UCSD-AML1 (cell line): Measurements from ENCODE around the gene COL13A1.

Experiments used
- DNase-seq: peaks from one replicate; lab custom pipeline; 2025; ENCODE audit not compliant: unreplicated experiment; lab: John Stamatoyannopoulos, UW

COL13A1 gene

DNA sequence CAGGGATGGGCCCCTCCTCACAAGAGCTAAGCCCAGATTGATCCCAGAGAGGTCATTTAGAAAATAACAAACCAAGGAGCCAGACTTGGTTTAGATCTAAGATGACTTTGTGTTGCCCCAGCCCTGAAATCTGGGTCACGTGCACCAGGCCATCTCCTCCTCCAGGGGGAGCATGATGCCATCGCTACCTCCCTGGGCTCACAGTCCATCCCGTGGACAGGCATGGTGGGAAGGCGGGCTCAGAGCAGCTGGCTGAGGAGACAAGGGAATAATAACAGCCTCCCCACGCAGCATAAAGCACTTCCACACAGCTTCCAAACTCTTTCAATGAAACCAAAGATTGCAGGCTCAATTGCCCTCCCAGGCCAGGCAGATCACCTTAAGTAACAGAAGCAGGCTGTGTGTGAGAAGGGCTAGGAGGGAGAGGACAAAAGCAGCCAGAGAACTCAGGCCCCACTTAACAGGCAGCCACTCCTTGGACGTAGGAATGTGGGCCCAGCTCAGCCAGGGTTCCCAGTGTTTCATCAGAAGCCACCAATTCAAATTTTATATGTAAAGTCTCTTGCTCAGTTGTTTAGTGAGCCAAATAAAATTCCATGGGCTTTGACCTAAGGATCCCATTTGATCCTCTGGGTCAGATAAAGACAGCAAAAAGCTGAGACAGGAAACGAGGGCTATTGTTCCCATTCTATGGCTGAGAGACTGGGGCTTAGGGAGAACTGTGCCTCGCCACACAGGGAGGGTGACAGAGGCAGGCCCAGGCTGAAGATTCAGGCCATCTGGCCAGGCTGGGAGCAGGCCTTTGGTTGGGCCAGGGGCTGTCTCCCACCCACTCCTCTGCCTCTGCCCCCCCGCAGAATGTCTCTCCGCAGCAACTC is 100.2 kb downstream of the COL13A1 start:
- peak; percentile 26 for DNase-seq

DNA sequence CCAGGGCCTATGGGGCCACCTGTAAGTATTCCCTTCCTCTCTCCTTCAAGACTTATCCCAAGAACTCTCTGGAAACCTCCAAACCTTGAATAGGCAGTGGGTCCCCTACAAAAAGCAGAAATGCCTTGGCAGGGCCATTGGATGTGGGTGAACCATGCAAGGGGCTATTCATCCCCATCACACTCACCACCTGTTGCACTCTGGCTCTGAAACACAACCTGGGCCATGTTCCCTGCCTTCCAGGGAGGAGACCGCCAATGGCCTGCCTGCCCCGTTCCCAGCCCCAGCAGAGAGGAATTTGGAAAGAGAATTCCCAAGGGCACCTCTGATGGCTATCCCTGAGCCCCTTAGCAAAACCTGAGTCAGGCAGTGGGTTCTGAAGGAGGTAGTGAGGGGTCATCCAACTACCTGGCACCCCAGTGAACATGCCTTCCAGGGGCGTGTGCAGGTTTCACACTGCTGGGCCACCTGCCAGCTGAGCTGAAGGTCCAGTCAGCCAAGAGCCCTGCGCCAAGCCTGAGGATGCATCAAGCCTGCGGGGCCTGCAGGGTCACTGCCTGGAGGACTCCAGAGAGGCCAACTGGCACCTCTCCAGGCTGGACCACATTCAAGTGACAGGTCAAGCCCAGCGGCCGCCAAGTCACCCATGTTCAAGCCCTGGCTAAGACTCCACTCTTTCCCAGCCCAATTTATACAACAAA is 101.3 kb downstream of the COL13A1 start:
- no peak for DNase-seq

DNA sequence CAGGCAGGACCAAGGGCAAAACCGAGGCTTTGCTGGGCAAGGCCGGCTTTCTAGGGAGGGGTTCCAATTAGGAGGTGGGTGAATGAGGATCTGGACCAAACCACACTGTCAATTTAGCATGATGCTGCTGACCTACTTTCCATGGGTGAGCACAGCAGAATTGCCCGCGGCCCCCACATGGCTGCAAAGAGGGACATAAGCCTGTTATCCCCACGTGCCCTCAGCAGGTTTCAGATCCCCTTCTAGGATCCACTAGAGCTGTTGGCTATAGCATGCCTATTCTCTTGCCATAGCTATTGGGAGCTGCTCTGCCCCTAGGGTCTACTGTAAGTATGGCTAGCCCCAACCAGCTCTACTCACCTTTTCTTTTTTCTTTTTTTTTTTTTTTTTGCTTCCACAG is 102.8 kb downstream of the COL13A1 start:
- DNase-seq: no peak

DNA sequence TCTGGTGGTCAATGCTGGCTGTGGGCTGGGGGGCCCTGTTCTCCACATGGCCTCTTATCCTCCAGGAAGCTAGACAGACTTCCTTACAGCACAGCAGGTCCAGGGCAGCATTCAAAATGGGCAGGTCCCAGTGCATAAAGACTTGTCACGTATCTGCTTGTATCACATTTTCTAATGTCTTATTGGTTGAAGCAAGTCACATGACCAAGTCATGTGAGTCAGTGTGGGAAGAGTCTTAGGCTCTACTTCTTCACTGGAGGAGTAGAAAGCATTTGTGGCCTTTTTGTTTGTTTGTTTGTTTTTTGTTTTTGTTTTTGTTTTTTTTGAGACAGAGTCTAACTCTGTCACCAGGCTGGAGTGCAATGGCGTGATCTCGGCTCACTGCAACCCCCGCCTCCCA is 104.7 kb downstream of the COL13A1 start:
- no peak for DNase-seq

DNA sequence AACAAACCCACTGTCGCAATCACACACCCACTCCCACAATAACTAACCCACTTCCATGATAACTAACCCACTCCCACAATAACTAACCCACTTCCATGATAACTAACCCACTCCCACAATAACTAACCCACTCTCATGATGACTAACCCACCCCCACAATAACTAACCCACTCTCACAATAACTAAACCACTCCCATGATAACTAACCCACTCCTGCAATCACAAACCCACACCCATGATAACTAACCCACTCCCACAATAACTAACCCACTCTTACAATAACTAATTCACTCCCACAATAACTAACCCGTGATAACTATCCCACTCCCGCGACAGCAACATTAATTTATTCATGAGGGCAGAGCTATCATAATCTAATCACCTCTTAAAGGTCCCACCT is 105.8 kb downstream of the COL13A1 start:
- DNase-seq: no peak

DNA sequence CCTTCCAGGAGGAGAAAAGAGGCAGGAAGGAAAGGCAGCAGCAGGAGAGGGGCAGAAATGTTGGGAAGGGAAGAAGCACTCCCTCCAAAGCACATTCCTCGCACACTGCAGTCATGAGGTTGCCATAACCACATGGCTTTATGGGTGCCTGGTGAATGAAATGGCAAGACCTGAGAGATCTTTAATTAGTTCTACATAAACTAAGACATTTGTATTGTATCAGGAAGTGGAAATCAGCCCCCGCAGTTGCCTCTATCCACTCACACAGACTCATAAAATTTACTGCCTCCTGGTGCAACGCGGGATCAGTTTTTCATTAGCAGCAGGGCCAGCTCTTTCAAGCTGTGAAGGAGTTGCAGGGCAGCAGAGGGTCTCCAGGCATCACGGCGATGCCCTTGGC is 106.4 kb downstream of the COL13A1 start:
- DNase-seq: no peak

DNA sequence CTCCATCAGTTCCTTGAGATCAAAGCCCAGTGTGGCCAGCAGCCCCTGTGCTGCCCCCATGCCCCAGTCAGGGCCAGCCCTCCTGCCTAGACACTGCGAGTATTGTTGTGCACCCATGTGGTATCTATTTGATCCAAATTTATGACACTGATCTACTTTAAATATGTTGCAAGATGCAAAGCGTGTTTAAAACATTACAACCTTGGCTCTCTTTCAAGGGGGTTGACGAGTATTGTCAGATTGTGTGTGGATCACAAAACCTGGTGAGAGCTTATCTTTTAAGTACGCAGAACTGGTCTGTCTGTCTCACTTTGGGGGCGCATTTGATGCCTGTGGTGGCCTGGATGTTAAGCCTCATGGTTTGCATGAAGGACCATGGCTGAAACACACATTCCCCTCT is 108.9 kb downstream of the COL13A1 start:
- no peak for DNase-seq

DNA sequence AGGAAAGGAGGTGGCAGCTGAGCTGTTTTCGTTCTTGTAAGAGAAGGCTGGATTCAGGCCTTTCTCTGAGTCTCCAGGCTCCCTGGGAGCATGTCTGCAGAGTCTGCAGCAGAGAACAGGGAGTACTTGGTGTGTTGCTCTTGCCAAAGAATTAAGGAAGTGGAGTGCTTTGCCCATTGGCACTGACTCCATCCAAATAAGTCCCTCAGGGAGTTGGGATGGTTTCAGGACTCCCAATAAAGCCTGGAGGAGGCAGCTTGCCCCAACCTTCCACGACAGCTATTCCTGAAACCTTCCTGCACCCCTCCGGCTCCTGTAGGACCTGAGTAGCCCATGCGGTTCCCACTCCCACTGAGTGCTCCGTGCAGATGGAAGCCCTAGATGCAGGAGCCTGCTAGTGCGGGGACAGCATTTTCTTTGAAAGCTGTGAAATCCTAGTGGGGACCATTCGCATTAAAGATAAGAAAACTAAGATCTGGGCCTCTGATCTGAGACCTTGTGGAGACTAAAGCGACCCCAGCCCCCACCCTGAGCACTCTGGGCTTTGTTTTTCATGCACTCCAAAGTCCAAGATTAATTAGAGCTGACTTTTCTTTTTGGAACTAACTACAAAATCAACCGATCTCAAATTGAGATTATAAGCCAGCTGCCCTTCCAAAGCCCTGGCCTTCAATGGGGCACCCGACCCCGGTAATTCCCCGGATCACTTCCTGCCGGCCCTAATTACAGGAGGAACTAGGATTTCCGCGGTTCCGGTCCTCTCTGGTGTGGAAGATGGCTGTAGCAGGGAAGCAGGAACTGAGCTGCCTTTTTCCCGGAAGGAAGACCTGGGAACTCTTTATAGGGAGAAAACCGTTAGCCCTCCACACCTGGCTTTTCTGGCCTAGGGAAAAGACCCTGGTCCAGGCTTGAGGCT is 110.2 kb downstream of the COL13A1 start:
- no peak for DNase-seq

DNA sequence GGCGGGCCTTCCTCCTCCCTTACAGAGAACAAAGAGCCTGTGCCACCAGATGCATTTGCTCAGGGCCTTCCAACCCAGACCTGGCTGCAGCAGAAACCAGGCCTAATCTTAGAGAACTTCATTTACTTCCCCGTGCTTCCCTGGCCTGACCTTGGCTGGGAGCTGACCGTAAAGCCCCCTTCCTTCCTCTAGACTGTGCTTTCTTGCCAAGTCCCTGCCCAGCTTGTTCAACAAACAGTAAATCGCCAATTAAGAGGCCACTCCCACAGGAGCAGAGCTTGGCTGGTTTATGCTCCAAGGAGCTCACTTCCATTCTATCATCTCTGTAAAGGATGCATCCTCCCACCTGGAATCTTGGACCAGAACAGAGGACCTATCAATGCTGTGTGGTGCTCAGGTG is 110.9 kb downstream of the COL13A1 start:
- no peak for DNase-seq

DNA sequence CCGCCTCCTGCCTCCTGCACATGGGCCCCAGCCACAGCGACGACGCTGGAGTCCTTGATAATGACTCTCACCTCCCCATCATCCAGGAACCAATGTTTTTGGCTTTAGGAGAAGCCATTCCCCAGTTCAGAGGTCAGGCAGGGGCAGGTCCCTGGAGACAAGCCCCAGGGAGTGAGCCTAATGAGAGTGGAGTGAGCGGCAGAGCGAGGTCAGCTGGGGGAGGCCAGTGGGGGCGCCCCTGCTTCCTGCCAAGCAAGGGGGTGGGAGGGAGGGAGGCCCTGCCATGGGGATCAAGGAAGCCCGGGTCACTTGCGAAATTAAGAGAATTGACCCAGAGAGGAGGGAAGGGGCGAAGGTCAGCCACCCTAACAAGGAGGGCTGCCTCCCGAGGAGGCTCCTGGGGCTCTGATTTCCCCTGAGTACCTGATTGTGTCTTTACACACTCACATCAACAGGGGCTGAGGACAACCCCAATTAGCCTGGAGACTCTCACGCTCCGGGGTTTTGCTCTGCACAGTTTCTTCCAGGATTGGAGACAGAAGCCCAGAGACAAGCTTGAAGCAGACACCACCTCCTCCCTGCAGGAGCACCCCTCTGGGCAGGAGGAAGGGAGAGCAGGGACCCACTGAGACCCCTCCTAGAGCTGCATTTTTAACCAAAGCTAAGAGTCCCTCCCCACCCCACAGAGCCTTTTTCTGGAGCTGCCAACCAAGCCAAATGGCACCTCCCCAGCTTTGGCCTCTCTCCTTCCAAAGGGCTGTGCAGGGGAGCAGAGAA is 112.1 kb downstream of the COL13A1 start:
- DNase-seq: no peak

DNA sequence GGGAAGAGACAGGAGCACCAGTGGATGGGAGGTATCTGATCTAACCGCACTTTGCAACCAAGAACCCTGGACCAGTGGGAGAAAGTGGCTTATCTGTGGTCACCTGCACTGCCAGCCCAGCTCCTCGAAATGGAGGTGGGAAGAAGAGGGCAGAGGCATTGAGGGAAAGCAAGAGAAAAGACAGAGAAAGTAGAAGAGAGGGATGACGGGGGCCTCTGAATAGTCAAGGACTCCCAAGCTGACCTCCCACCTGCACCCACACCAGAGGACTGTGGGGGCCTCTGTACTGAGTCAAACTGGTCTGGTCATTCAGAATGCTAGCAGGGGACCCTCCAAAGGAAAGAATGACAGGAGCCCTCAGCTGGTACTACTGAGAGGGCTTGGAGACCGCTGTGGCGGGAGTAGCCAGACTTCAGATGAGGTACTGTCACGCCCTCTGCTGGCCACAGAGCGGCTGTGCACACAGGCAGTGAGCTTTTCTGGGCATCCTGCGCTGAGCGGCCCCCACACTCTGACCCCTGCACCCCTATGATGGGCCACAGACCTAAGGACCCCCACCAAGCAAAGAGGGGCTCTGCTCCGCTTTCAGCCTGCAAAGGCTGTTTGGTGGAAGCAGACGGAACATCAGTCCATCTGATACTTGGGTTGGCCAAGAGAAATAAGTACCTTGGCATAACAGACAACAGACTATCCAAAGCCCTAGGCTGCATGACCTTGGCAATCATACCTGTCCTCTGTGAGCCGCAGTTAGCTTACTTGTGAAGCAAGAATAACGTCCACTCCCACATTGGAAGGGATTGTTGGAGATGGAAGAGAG is 112.9 kb downstream of the COL13A1 start:
- DNase-seq: peak; percentile 57

DNA sequence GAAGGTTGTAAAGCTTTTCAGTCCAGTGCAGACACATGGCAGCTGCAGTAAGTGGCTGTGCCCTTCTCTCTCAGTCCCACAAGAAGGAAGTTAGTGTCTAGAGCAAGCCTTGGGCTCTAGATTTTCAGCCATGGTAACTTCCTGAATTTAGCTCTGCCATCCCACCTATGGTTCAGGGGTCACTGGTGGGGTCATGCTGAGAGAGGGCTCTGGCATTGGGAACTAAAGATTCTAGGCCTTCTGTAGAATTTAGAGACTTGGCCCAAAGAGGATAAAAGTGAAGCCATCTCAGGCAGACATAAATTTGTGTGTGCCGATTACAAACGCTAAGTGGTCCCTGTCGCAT is 113.5 kb downstream of the COL13A1 start:
- no peak for DNase-seq

DNA sequence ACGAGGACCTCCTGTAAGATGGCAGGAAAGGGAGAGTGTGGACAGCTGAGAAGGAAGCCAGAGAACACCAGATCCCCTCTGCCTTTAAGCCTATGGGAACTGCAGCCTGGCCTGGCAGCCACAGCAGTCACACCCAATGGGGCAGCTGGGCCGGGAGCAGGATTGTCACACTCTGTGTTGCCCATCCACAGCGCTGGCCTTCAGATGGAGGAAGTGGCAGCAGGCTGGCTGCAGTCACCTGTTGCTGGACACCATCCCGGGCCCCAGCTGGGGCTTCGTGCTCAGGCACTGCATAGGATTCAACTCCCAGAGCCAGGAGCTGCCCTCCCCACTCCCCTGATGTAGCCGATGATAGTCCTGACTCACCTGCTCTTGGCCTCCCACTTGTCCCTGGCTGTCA is 114.4 kb downstream of the COL13A1 start:
- no peak for DNase-seq

DNA sequence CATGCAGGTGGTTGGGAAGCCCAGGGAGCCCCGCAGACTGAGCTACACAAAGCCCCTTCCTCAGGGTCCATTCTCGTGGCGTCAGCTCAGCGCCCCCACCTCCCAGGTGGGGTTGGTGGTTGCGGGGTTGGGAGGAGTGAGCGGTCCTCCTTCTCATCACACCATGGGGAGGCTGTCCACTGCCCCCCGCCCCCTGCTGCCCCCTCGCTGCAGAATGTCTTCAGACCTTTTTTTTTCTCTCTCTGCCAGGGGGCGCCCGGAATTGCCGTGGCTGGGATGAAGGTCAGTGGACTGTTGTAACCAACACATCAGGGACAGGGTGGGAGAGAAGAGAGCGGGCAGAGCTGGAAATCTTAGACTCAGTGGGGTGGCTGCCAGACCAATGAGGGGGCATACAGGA is 116.3 kb downstream of the COL13A1 start:
- DNase-seq: no peak

DNA sequence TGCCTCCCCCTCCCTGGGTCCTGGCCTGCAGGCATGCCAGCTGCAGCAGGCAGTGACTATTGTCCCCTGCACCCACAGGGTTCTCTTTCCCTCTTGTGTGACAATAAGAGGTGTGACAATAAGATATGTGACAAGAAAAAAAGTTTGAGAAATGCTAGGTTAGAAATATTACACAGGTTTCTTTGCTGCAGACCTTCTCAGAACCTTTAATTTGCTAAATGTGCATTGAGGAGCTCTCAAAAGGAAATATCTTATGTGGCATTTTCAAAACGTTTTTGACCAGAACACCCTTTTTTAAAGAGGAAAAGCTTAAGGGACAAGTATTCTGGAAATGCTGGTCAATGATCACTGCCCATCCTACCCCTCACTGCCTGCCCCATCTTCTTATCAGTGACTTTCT is 117.5 kb downstream of the COL13A1 start:
- DNase-seq: no peak

DNA sequence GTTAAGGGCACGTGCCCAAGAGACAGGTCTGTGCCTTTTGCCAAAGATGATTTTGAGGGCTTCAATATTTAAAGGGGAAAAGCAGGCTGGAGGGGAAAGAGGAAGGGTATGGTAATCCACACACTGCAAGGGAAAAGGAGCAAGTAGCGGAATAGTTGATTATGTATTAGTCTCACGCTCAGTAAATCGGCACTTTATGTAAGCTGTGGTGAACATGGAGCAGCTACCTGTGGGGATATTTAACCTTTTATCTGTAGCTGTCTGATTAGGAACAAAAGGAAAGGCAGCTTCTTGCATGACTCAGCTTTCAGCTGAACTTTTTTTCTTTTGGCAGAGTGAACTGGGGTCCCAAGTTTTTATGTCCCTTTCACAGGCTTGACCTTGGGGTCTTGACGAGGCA is 123.4 kb downstream of the COL13A1 start:
- no peak for DNase-seq

DNA sequence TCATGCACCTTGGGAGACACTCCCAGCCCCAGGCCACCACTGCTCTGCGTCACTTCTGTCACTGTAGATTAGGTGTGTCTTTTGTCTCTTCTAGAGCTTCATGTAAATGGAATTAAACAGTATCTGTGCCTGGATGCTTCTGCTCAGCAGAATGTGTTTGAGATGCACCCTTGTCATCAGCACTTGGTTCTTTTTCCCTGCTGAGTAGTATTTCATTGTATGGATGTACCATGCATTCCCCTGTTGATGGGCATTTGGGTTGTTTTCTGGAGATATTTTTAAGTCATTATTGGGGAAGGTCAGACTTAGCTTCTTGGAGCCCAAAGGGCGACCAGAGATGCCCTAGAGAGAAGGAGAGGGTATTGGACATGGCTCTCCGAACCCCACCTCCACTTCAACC is 126.6 kb downstream of the COL13A1 start:
- no peak for DNase-seq

DNA sequence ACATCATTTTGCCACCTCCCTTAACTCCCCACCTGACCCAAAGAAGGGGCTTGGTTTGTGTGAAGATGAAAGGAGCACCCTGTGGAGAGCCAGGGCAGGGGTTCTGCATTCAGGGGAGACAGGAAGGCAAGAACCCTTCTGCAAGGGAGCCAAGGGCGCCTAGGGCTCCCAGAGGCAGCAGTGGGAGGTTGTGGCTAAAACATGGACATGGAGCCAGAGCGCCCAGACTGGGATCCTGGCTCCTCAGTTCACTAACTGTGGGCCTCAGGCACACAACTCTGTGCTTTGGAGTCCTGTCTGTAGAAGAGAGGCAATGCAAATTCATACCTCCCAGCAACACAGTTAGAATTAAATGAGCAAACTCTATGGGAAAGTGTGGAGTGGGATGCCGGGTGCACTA is 127.9 kb downstream of the COL13A1 start:
- DNase-seq: no peak

DNA sequence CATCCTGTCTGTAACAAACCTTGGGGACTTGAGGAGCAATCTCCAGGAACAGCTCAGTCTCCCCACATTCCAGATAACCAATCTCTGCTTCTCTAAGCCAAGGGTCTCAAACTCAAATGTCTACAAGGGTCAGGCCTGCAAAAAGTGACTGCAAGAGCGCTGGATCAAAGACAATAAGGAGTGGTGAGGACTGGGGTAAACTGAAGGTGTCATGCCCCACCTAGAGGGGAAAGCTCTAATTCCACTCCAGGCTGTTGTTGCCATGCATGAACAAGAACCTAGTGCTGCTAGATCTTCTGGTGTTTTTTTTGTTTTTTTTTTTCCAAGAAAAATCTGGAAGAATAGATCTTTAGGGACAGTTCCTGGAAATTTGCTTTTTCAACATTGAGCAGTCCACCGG is 133.1 kb downstream of the COL13A1 start:
- DNase-seq: no peak

DNA sequence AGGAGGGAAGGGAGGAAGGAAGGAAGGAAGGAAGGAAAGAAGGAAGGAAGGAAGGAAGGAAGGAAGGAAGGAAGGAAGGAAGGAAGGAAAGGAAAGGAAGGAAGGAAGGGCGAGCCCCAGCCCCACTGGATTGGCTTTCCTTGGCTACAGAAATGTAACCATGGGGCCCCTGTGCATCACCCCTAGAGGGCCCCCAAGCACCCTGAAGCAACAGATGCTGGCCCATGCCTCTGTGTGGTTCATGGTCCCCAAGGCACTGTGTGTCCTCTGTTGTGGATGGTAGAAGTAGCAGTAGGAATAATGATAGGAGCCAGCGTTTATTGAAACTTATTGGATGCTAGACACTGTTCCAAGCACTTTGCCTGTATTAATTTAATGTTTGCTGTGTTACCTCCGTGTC is 134.4 kb downstream of the COL13A1 start:
- DNase-seq: peak; percentile 43
